Measurements from ENCODE around the gene MYEOV. TPM values are rescaled to one million over a fixed set of nuclear protein-coding genes. Genes with fewer than 3 reads are reported as not detected.

The MYEOV gene
- total and polyA plus RNA-seq, 2 of the 8 experiments (the other 6 are each of a cell fraction or from before 2014, with no cell fraction given) = 0.44 to 0.67 TPM

- Histone ChIP-seq H4K5ac (ENCODE audit: insufficient read length, low read depth, low read length) (no peak overlapping the region), H3K23ac (ENCODE audit: insufficient read length) (no peak overlapping the region), H3K14ac (ENCODE audit: insufficient read length) (no peak overlapping the region), H3K4me2 (ENCODE audit: insufficient read depth in 1 of 2, low read depth in 2 of 2, low read length in 2 of 2) (no peak overlapping the region), H2BK12ac (ENCODE audit: low read depth, low read length) (no peak overlapping the region), H3K79me2 (ENCODE audit: control insufficient read depth in 1 of 2, insufficient read depth in 2 of 2, low read length in 2 of 2) (no peaks in the 10 kb centered on the region), H2BK120ac (replicated peaks; ENCODE audit: low read depth, low read length) (no peak overlapping the region), H3K56ac (replicated peaks; ENCODE audit: insufficient read length, low read depth, low read length) (peak overlapping the region; percentile 95), H3K79me1 (ENCODE audit: low read depth, low read length) (no peaks in the 10 kb centered on the region), H4K91ac (replicated peaks; ENCODE audit: insufficient read length, low read length) (no peak overlapping the region), H3K36me3 (ENCODE audit: control insufficient read depth in 2 of 4, insufficient read depth in 4 of 4, low read length in 3 of 4) (no peaks in the 10 kb centered on the region), H3K4me1 (replicated peaks in 1 of 4; ENCODE audit: control insufficient read depth in 3 of 4, insufficient read depth in 4 of 4, low read length in 3 of 4) (no peaks in the 10 kb centered on the region; a peak in 1 of 7 replicates), H4K20me1 (replicated peaks in 1 of 2; ENCODE audit: control insufficient read depth in 1 of 2, insufficient read depth in 2 of 2, low read length in 2 of 2) (peaks cover 0 to 3% of the 10 kb centered on the region in 2 experiments), H3K4ac (replicated peaks; ENCODE audit: insufficient read length, low read depth, low read length) (no peak overlapping the region), H3K9me3 (ENCODE audit: insufficient read depth in 2 of 2, low read depth in 1 of 2, low read length in 1 of 2) (no peaks in the 10 kb centered on the region), H4K8ac (ENCODE audit: extremely low read depth, insufficient read depth, low read length) (no peak overlapping the region), H3K4me3 (ENCODE audit: extremely low read depth in 1 of 4, insufficient read depth in 2 of 4, low read depth in 3 of 4, low read length in 4 of 4) (no peak overlapping the region), H2BK15ac (ENCODE audit: low read length) (no peak overlapping the region), H2AFZ (ENCODE audit: low read length) (no peak overlapping the region), H3K23me2 (ENCODE audit: low read depth, low read length) (peaks cover 17% of the 10 kb centered on the region), H2BK5ac (ENCODE audit: low read depth, low read length) (no peak overlapping the region), H3K9ac (replicated peaks in 1 of 4; ENCODE audit: extremely low read depth in 1 of 4, low read depth in 3 of 4, low read length in 3 of 4) (no peak overlapping the region), H2AK5ac (ENCODE audit: low read depth, low read length) (no peak overlapping the region), H3K18ac (ENCODE audit: extremely low read depth, low read length) (no peak overlapping the region), H3K27ac (ENCODE audit: low read depth, low read length) (no peak overlapping the region), H2BK20ac (ENCODE audit: low read length) (no peak overlapping the region), H3K27me3 (replicated peaks in 1 of 4; ENCODE audit: control insufficient read depth in 3 of 4, extremely low read depth in 1 of 4, insufficient read depth in 3 of 4, low read length in 3 of 4) (no peaks in the 10 kb centered on the region; a peak in 3 of 7 replicates)
- FAIRE-seq = no peak
- ChIA-PET CTCF (ENCODE audit: partially characterized antibody) (interaction anchor here (1.0 kb wide), 1 partner anchor 25 kb away, joined by 3 read pairs; no protein-coding TSS in a partner anchor), POLR2A (ENCODE audit: partially characterized antibody) (no interaction called here)
- DNase-seq (ENCODE audit: low read depth in 1 of 2, low spot score in 2 of 2) = no peak
- TF ChIP-seq SUZ12 (IDR thresholded peaks at IDR 0.05; ENCODE audit: low read length) = no peak
- no peak for TF ChIP-seq SIN3A (conservative IDR thresholded peaks at IDR 0.05 in 1 of 2, IDR thresholded peaks at IDR 0.05 in 1 of 2; ENCODE audit: low read depth in 1 of 2, low read length in 2 of 2)
- no peak for TF ChIP-seq FOSL1 (IDR thresholded peaks at IDR 0.05; ENCODE audit: insufficient read depth, low read depth, low read length)
- no peak for TF ChIP-seq TAF1 (IDR thresholded peaks at IDR 0.05; ENCODE audit: low read depth, low read length)
- no peak for TF ChIP-seq POLR2AphosphoS5 (IDR thresholded peaks at IDR 0.05; ENCODE audit: low read depth, low read length)
These were observed 18.8 kb upstream of the MYEOV start for GRCh38 chr11:69275178-69275577.

All from H1 (cell line).